CD4-positive, alpha-beta memory T cell (primary cell): Measurements from ENCODE around the gene GRIFIN. TPM values are rescaled to one million over a fixed set of nuclear protein-coding genes. Genes with fewer than 3 reads are reported as not detected.
A peak's percentile ranks its signal among the peaks of the same experiment; 100 is the strongest.

Source experiments
- CTCF ChIA-PET: fragments of 350-600 bp; sonication (Branson Sonifier 250); formaldehyde crosslinking; loops from one replicate; lab custom pipeline; 2021; ENCODE audit warnings: inconsistent platforms; ENCODE audit not compliant: partially characterized antibody; lab: Charles Lee
- POLR2A ChIA-PET: fragments of 350-600 bp; sonication (Branson Sonifier 250); formaldehyde crosslinking; loops from one replicate; lab custom pipeline; 2021; ENCODE audit not compliant: partially characterized antibody; lab: Charles Lee
- DNase-seq, 5 donors: peaks; one replicate each; pipeline versions ENCODE4 v3.0.0 to v3.0.0-alpha.2; 2020 to 2022; ENCODE audit warnings: mixed read lengths in 1 of 5
- H3K27ac ChIP-seq: one replicate; pipeline ENCODE4 v1.7.0; 2013; ENCODE audit warnings: low read depth, low read length
- H3K27me3 ChIP-seq: 2 replicates; pipeline ENCODE4 v1.7.0; 2013; ENCODE audit warnings: mild to moderate bottlenecking, low read length, moderate library complexity; ENCODE audit not compliant: insufficient read depth
- H3K36me3 ChIP-seq: 2 replicates; pipeline ENCODE4 v1.7.0; 2013; ENCODE audit warnings: mild to moderate bottlenecking, low read length, moderate library complexity; ENCODE audit not compliant: insufficient read depth
- H3K4me1 ChIP-seq: 2 replicates; pipeline ENCODE4 v1.7.0; 2013; ENCODE audit warnings: mild to moderate bottlenecking, low read length, moderate library complexity; ENCODE audit not compliant: insufficient read depth
- H3K4me3 ChIP-seq, 2 donors: one replicate each; pipeline ENCODE4 v1.7.0; 2013; ENCODE audit warnings: low read length in 2 of 2, mild to moderate bottlenecking in 1 of 2
- H3K9me3 ChIP-seq, 2 donors: one replicate each; pipeline ENCODE4 v1.7.0; 2013; ENCODE audit warnings: low read length in 2 of 2, control low read depth in 1 of 2; ENCODE audit not compliant: control insufficient read depth in 1 of 2
- H3K27ac Mint-ChIP-seq, 7 donors: one replicate each; pipeline ENCODE4 v1.8.0; 2020 to 2021; ENCODE audit warnings: mixed read lengths in 7 of 7, mild to moderate bottlenecking in 6 of 7, inconsistent platforms in 3 of 7, moderate library complexity in 3 of 7
- H3K27me3 Mint-ChIP-seq, 2 donors: one replicate each; pipeline ENCODE4 v1.8.0; 2020 to 2021; ENCODE audit warnings: mixed read lengths in 2 of 2
- H3K36me3 Mint-ChIP-seq, 2 donors: one replicate each; pipeline ENCODE4 v1.8.0; 2020 to 2021; ENCODE audit warnings: mixed read lengths in 2 of 2, inconsistent platforms in 1 of 2, mild to moderate bottlenecking in 1 of 2
- H3K4me1 Mint-ChIP-seq, 4 donors: one replicate each; pipeline ENCODE4 v1.8.0; 2020 to 2021; ENCODE audit warnings: mixed read lengths in 4 of 4, mild to moderate bottlenecking in 1 of 4
- H3K4me3 Mint-ChIP-seq, 8 donors: one replicate each; pipeline ENCODE4 v1.8.0; 2020 to 2021; ENCODE audit warnings: mixed read lengths in 8 of 8, mild to moderate bottlenecking in 7 of 8, moderate library complexity in 6 of 8, inconsistent platforms in 3 of 8
- H3K9me3 Mint-ChIP-seq, 8 donors: one replicate each; pipeline ENCODE4 v1.8.0; 2020 to 2021; ENCODE audit warnings: mixed read lengths in 8 of 8, mild to moderate bottlenecking in 5 of 8, inconsistent platforms in 3 of 8, moderate library complexity in 1 of 8
- intact Hi-C: fragments of 100-400 bp; cut with micrococcal nuclease; formaldehyde crosslinking; loops from one replicate; pipeline ENCODE4 v1.15.1; 2023
- polyA plus RNA-seq, 2 donors: library from polyadenylated mRNA; unstranded; fragments of 300-500 nt; fragmentation: Illumina TruSeq; gene quantifications; one replicate each; pipeline ENCODE4 v1.2.3, GENCODE V29; 2021
- total RNA-seq, 2 experiments: library from RNA; stranded (reverse); gene quantifications; one replicate each; pipeline ENCODE4 v1.2.3, GENCODE V29; 2021

Gene GRIFIN
- total and polyA plus RNA-seq, 4 experiments from 2014 or later = not detected

- no peak overlapping the region for H3K27ac ChIP-seq
- DNase-seq = no peak
- Mint-ChIP-seq H3K36me3 (no peaks in the 10 kb centered on the region), H3K4me3 (no peak overlapping the region), H3K4me1 (peaks cover 0 to 9% (median 5%) of the 10 kb centered on the region in 4 donors), H3K9me3 (peaks cover 0 to 3% (median 0%) of the 10 kb centered on the region in 8 donors), H3K27ac (no peak overlapping the region), H3K27me3 (no peaks in the 10 kb centered on the region)
- H3K9me3 ChIP-seq = no peaks in the 10 kb centered on the region
- ChIA-PET POLR2A (interaction anchor here (2.1 kb wide), 1 partner anchor 259 kb away, joined by 9 read pairs; no protein-coding TSS in a partner anchor), CTCF (interaction anchor here (0.6 to 5.7 kb wide), 20 partner anchors 8 to 268 kb away, joined by 3 to 79 read pairs (median 4); no protein-coding TSS in a partner anchor)
- peaks cover 10% of the 10 kb centered on the region for H3K4me1 ChIP-seq
- H3K36me3 ChIP-seq = no peaks in the 10 kb centered on the region
- H3K4me3 ChIP-seq = no peak overlapping the region
- no peaks in the 10 kb centered on the region for H3K27me3 ChIP-seq
- intact Hi-C loops = loop anchor here (1.0 kb wide), 2 partner anchors 19 to 259 kb away; no protein-coding TSS in a partner anchor
Measured at GRCh38 chr7:2450198-2451107, 25.7 kb downstream of the GRIFIN start.

DNA sequence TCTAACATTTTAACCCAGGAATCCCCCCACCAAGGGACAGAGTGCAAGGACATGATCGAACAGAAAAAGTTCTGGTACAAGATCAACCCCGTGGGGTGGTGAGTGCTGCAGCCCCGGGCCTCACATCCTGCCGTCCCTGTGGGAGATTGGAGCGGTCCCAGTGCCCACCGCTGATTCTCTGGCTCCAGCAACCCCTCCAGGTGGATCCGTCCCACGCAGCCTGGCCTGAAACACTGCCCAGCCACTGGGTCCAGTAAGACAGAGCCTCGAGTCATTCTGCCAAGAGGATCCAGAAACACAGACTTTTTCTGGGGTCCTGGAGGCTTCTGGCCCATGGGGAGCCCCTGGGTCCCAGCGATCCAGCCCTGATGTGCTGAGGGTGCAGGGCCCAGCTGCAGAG is 29.5 kb downstream of the GRIFIN start:
- intact Hi-C loops = no loop called here
- no peaks in the 10 kb centered on the region for H3K27me3 ChIP-seq
- H3K9me3 Mint-ChIP-seq = no peaks in the 10 kb centered on the region
- no peaks in the 10 kb centered on the region for H3K36me3 ChIP-seq
- POLR2A ChIA-PET = no interaction called here
- DNase-seq = no peak
- H3K4me1 ChIP-seq = peaks cover 5% of the 10 kb centered on the region
- no peak overlapping the region for H3K27ac ChIP-seq
- no peaks in the 10 kb centered on the region for H3K27me3 Mint-ChIP-seq
- CTCF ChIA-PET = interaction anchor here (1.1 kb wide), 1 partner anchor 264 kb away, joined by 3 read pairs; no protein-coding TSS in a partner anchor
- peak overlapping the region in 1 of 7 donors; percentile 53 for H3K27ac Mint-ChIP-seq
- H3K4me1 Mint-ChIP-seq = peaks cover 0 to 5% (median 2%) of the 10 kb centered on the region in 4 donors
- H3K4me3 ChIP-seq = no peak overlapping the region
- no peak overlapping the region for H3K4me3 Mint-ChIP-seq
- no peaks in the 10 kb centered on the region for H3K9me3 ChIP-seq
- H3K36me3 Mint-ChIP-seq = peaks cover 0 to 5% of the 10 kb centered on the region in 2 donors

DNA sequence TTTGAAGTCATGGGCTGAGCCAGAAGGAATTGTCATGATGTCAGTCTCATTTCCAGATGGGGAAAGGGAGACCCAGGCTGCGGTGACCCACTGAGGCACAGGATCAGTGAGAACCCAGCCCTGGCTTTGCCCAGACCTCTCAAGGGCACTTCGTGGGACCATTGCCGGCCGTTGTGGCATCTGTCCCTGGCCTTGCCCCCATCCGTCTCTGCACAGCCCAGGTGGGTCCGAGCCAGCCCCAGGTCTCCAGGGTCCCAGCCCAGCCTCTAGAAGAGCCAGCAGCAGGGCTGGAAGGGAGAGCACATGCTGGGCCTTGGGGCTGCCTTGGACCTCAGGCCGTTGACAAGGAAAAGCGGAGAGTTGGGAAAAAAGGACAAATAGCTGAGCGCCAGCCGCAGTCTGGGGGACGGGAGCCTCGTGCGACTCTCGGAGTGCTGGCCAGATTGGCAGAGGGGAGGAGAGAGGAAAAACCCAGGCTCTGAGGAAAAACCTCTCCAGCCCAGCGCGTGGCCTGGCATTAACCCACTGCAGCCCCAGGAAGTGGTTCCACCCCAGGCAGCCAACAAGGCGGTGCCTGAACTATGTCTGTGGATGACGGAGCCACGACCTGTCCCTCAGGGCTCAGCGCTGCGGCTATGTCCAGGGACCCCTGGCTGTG is 30.2 kb downstream of the GRIFIN start:
- intact Hi-C loops = no loop called here
- H3K27me3 Mint-ChIP-seq = no peaks in the 10 kb centered on the region
- ChIA-PET CTCF (no interaction called here), POLR2A (no interaction called here)
- Histone ChIP-seq H3K36me3 (no peaks in the 10 kb centered on the region), H3K27ac (no peak overlapping the region), H3K4me3 (no peak overlapping the region), H3K27me3 (no peaks in the 10 kb centered on the region), H3K4me1 (no peaks in the 10 kb centered on the region), H3K9me3 (no peaks in the 10 kb centered on the region)
- DNase-seq = no peak
- H3K4me3 Mint-ChIP-seq = no peak overlapping the region
- peaks cover 0 to 5% of the 10 kb centered on the region in 2 donors for H3K36me3 Mint-ChIP-seq
- peak overlapping the region in 1 of 7 donors; percentile 53 for H3K27ac Mint-ChIP-seq
- peaks cover 0 to under 1% (median under 1%) of the 10 kb centered on the region in 4 donors for H3K4me1 Mint-ChIP-seq
- H3K9me3 Mint-ChIP-seq = no peaks in the 10 kb centered on the region

DNA sequence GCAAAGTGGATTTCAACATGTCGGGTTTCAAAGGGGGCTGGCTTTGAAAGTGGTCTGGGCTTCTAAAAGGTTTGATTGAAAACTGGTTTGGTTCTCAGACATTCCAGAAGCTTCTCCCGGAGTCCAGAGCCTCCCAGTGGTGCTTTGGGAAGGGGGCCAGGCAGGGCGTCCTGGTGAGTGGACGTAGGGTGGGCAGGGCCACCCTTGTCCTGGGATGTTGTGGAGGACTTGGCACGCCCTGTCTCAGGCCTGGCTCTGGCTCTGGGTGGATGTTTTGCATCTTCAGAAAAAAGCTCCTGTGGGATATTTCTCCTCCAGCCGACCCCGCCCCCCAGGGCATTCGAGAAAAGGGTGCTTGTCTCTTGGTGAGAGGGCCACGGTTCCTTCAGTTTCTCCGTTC is 31.2 kb downstream of the GRIFIN start:
- Mint-ChIP-seq H3K27me3 (no peaks in the 10 kb centered on the region), H3K9me3 (no peaks in the 10 kb centered on the region), H3K27ac (peak overlapping the region in 2 of 7 donors; percentile 10 to 23), H3K4me1 (peaks cover 0 to 7% (median 2%) of the 10 kb centered on the region in 4 donors), H3K4me3 (no peak overlapping the region), H3K36me3 (peaks cover 0 to 10% of the 10 kb centered on the region in 2 donors)
- ChIA-PET POLR2A (no interaction called here), CTCF (no interaction called here)
- Histone ChIP-seq H3K4me3 (no peak overlapping the region), H3K27me3 (no peaks in the 10 kb centered on the region), H3K4me1 (no peaks in the 10 kb centered on the region), H3K27ac (no peak overlapping the region), H3K36me3 (no peaks in the 10 kb centered on the region), H3K9me3 (no peaks in the 10 kb centered on the region)
- no peak for DNase-seq
- intact Hi-C loops = no loop called here

DNA sequence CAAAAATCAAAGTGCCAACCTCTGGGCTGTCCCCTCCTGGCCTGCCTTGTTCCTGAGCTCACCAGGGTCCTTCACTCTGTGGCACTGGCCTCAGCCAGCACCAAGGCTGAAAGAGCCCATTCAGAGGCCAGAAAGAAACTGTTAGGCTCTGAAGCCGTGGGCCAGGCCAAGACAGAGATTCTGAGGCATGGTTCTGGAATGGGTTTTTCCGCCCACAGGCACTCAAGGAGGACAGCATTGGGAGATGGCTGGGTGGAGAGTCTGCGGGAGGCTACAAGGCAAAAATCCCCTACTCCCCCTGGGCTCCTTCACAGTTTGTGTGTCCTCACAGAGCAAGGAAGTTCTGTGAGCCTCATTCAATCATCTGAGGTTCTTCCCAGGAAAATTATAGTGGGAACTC is 31.7 kb downstream of the GRIFIN start:
- POLR2A ChIA-PET = no interaction called here
- H3K36me3 ChIP-seq = no peaks in the 10 kb centered on the region

DNA sequence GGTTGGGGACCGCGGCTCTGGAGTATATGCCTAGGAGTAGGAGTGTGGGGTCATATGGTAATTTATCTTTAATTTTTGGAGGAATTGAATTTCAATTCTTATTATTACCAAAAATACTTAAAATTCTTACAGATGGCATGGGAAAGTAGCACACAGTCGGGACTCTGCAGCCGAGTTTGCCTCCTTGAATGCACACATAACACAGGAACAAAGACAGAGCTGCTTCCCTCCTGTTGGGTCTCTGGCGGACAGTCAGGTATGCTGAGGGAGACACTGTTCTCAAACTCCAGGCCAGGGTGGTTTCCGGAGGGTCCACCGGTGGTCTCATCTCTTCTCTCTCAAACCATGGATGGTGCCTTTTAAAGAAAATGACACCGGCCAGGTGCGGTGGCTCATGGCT is 32.7 kb downstream of the GRIFIN start:
- CTCF ChIA-PET = interaction anchor here (1.1 kb wide), 1 partner anchor 8 kb away, joined by 3 read pairs; no protein-coding TSS in a partner anchor
- no peak overlapping the region for H3K27ac Mint-ChIP-seq

More for the DNA sequence above, 31.7 kb downstream of the GRIFIN start:
- Mint-ChIP-seq H3K4me3 (no peak overlapping the region), H3K27me3 (no peaks in the 10 kb centered on the region), H3K9me3 (no peaks in the 10 kb centered on the region), H3K4me1 (peaks cover 0 to 8% (median 2%) of the 10 kb centered on the region in 4 donors), H3K36me3 (peaks cover 0 to 12% of the 10 kb centered on the region in 2 donors), H3K27ac (no peak overlapping the region)
- no peaks in the 10 kb centered on the region for H3K9me3 ChIP-seq
- H3K4me3 ChIP-seq = no peak overlapping the region
- DNase-seq = no peak
- H3K27me3 ChIP-seq = no peaks in the 10 kb centered on the region
- H3K4me1 ChIP-seq = no peaks in the 10 kb centered on the region
- CTCF ChIA-PET = no interaction called here
- no peak overlapping the region for H3K27ac ChIP-seq
- intact Hi-C loops = no loop called here

More for the DNA sequence above, 32.7 kb downstream of the GRIFIN start:
- Mint-ChIP-seq H3K9me3 (no peaks in the 10 kb centered on the region), H3K27me3 (no peaks in the 10 kb centered on the region), H3K4me1 (peaks cover 0 to 8% (median 2%) of the 10 kb centered on the region in 4 donors), H3K36me3 (peaks cover 6 to 14% of the 10 kb centered on the region in 2 donors), H3K4me3 (no peak overlapping the region)
- POLR2A ChIA-PET = no interaction called here
- DNase-seq = no peak
- no peak overlapping the region for H3K4me3 ChIP-seq
- H3K27me3 ChIP-seq = no peaks in the 10 kb centered on the region
- no peaks in the 10 kb centered on the region for H3K9me3 ChIP-seq
- no peaks in the 10 kb centered on the region for H3K36me3 ChIP-seq
- no peaks in the 10 kb centered on the region for H3K4me1 ChIP-seq
- H3K27ac ChIP-seq = no peak overlapping the region
- intact Hi-C loops = no loop called here
